K562 (cell line): Measurements from ENCODE around the gene RGS3. TPM values are rescaled to one million over a fixed set of nuclear protein-coding genes. Genes with fewer than 3 reads are reported as not detected.
A peak's percentile ranks its signal among the peaks of the same experiment; 100 is the strongest.

ENCODE experiments used
- ATAC-seq: fragments of 200-7000 bp; cut with Tn5 transposase; 3 replicates; pipeline ENCODE4 v1.9.1; 2020; ENCODE audit warnings: moderate library complexity
- BruUV-seq: library from RNA; stranded (reverse); fragments of 400-500 nt; replicated peaks from 2 replicates; lab custom pipeline; 2021; lab: Mats Ljungman, UMichigan
- CTCF ChIA-PET: fragments of 300-600 bp; formaldehyde crosslinking; extraction: SDS; loops from one replicate; lab custom pipeline; 2021; ENCODE audit warnings: low intra/inter-chr PET ratio; lab: Yijun Ruan, JAX
- POLR2A ChIA-PET: fragments of 300-600, 350-650 bp; sonication (Branson Sonifier 250); formaldehyde crosslinking; extraction: SDS; loops from one replicate; lab custom pipeline; 2021; ENCODE audit warnings: antibody characterized with exemption, inconsistent platforms; lab: Yijun Ruan, JAX
- DNase-seq, 4 experiments: peaks; one replicate each; pipeline versions ENCODE4 v3.0.0 to v3.0.0-alpha.2; 2011 to 2018; ENCODE audit warnings: low spot score in 3 of 4, mixed read lengths in 3 of 4; ENCODE audit errors: extremely low read depth in 1 of 4
- FAIRE-seq: peaks from 2 replicates; lab custom pipeline; 2011; peaks lifted over from hg19 to GRCh38; lab: Jason Lieb, UNC
- H2AFZ ChIP-seq: 2 replicates; pipeline ENCODE4 v1.6.0; 2011; ENCODE audit warnings: low read depth, low read length, control low read depth, inconsistent platforms
- H3K27ac ChIP-seq: fragments of 200-600 bp; 3 replicates; pipeline ENCODE4 v1.8.0; 2011; ENCODE audit warnings: low read depth, mild to moderate bottlenecking, control low read depth, inconsistent platforms, low read length, moderate library complexity, mixed read lengths; ENCODE audit errors: extremely low read depth
- H3K27me3 ChIP-seq, 2 experiments: fragments of 300-600 bp in 1 of 2; 2 replicates in 1 of 2; 3 replicates in 1 of 2; pipeline versions ENCODE4 v1.6.0 to v1.8.0; 2011; ENCODE audit warnings: inconsistent platforms in 2 of 2, low read length in 2 of 2, mild to moderate bottlenecking in 1 of 2, mixed read lengths in 1 of 2, moderate library complexity in 1 of 2; ENCODE audit not compliant: control insufficient read depth in 2 of 2, insufficient read depth in 2 of 2
- H3K36me3 ChIP-seq: fragments of 300-600 bp; 3 replicates; pipeline ENCODE4 v1.8.0; 2011; ENCODE audit warnings: mild to moderate bottlenecking, low read length, inconsistent platforms; ENCODE audit not compliant: control insufficient read depth, insufficient read depth
- H3K4me1 ChIP-seq, 2 experiments: fragments of 200-600 bp in 1 of 2; replicated peaks in 1 of 2; 2 replicates in 1 of 2; 3 replicates in 1 of 2; pipeline versions ENCODE4 v1.5.1 to v1.8.0; 2011; ENCODE audit warnings: inconsistent platforms in 2 of 2, low read length in 2 of 2, mild to moderate bottlenecking in 1 of 2, mixed read lengths in 1 of 2, moderate library complexity in 1 of 2; ENCODE audit not compliant: control insufficient read depth in 2 of 2, insufficient read depth in 2 of 2
- H3K4me2 ChIP-seq: 2 replicates; pipeline ENCODE4 v1.6.1; 2011; ENCODE audit warnings: low read length, control low read depth, inconsistent platforms, mixed read lengths; ENCODE audit not compliant: insufficient read depth
- H3K4me3 ChIP-seq: fragments of 200-600 bp; sonication (generic), shearing (Covaris generic); 2 replicates; pipeline ENCODE4 v1.5.1; 2016; ENCODE audit warnings: control low read depth, inconsistent platforms
- H3K79me2 ChIP-seq: fragments of 200-600 bp; 3 replicates; pipeline ENCODE4 v1.8.0; 2011; ENCODE audit warnings: low read length, inconsistent platforms; ENCODE audit not compliant: control insufficient read depth, insufficient read depth
- H3K9ac ChIP-seq, 2 experiments: 2 replicates each; pipeline versions ENCODE4 v1.6.0 to v1.6.1; 2011; ENCODE audit warnings: low read depth in 2 of 2, low read length in 2 of 2, control low read depth in 1 of 2, inconsistent platforms in 1 of 2, mild to moderate bottlenecking in 1 of 2, mixed read lengths in 1 of 2; ENCODE audit not compliant: insufficient read depth in 1 of 2
- H3K9me1 ChIP-seq: one replicate; pipeline ENCODE4 v1.6.0; 2011; ENCODE audit warnings: inconsistent platforms, mild to moderate bottlenecking, low read length, moderate library complexity; ENCODE audit not compliant: control insufficient read depth, insufficient read depth
- H3K9me3 ChIP-seq: replicated peaks from 2 replicates; pipeline ENCODE4 v1.5.1; 2011; ENCODE audit warnings: low read depth, low read length, inconsistent platforms; ENCODE audit not compliant: control insufficient read depth, insufficient read depth
- H4K20me1 ChIP-seq: replicated peaks from 2 replicates; pipeline ENCODE4 v1.6.1; 2011; ENCODE audit warnings: low read length, inconsistent platforms, mixed read lengths; ENCODE audit not compliant: control insufficient read depth, insufficient read depth
- CBFA2T3 ChIP-seq: fragments of 450-650 bp; IDR thresholded peaks from 2 replicates; pipeline ENCODE4 v1.6.1; 2017
- DIDO1 ChIP-seq: fragments of 450-650 bp; IDR thresholded peaks from 2 replicates; pipeline ENCODE4 v1.6.1; 2016; ENCODE audit warnings: low read depth, missing biosample characterization, missing genetic modification characterization
- E4F1 ChIP-seq: fragments of 250-450 bp; sonication (Bioruptor Pico); IDR thresholded peaks from 2 replicates; pipeline ENCODE4 v1.5.0; 2021; ENCODE audit warnings: mild to moderate bottlenecking, borderline replicate concordance
- NR2C2 ChIP-seq, 2 experiments: fragments of 200-800 bp in 1 of 2; sonication (Bioruptor generic) in 1 of 2; sonication (generic) in 1 of 2; formaldehyde crosslinking in 1 of 2; IDR thresholded peaks; 2 replicates each; pipeline versions ENCODE4 v1.6.1 to v1.8.0; 2016 to 2022; ENCODE audit warnings: mild to moderate bottlenecking in 1 of 2, missing compliant biosample characterization in 1 of 2, missing genetic modification characterization in 1 of 2, missing genetic modification reagents in 1 of 2
- PHF20 ChIP-seq: fragments of 450-650 bp; IDR thresholded peaks from 2 replicates; pipeline ENCODE4 v1.6.1; 2018; ENCODE audit not compliant: partially characterized antibody
- PHF21A ChIP-seq: fragments of 450-650 bp; IDR thresholded peaks from 2 replicates; pipeline ENCODE4 v1.6.1; 2017; ENCODE audit warnings: low read depth, borderline replicate concordance
- REST ChIP-seq, 2 experiments: fragments of 450-650 bp; formaldehyde crosslinking in 1 of 2; IDR thresholded peaks; 2 replicates each; pipeline versions ENCODE4 v1.4.0 to v1.6.1; 2014 to 2020; ENCODE audit warnings: mild to moderate bottlenecking in 2 of 2, borderline replicate concordance in 1 of 2, low read depth in 1 of 2
- SPI1 ChIP-seq: IDR thresholded peaks from 2 replicates; pipeline ENCODE4 v1.6.1; 2011; ENCODE audit warnings: low read depth, low read length, control low read depth, borderline replicate concordance
- SRSF9 ChIP-seq: fragments of 200-400 bp; formaldehyde crosslinking; IDR thresholded peaks from 2 replicates; pipeline ENCODE4 v1.6.1; 2017; ENCODE audit warnings: low read depth, low read length, borderline replicate concordance
- ZBTB7A ChIP-seq: IDR thresholded peaks from 2 replicates; pipeline ENCODE4 v1.6.1; 2011; ENCODE audit warnings: low read depth, mild to moderate bottlenecking, low read length, moderate library complexity, borderline replicate concordance; ENCODE audit not compliant: control insufficient read depth
- WGBS: fragments of 100-300 bp; shearing (Covaris generic); methylation state at CpG from one replicate; pipeline ENCODE4 v1.1.6; 2016; ENCODE audit warnings: low coverage, mixed read lengths; ENCODE audit not compliant: insufficient coverage; ENCODE audit errors: missing lambda C conversion rate; 5-methylcytosine and 5-hydroxymethylcytosine counted together
- in situ Hi-C: fragments of 300-500 bp; cut with MboI; formaldehyde crosslinking; loops from 4 replicates; pipeline ENCODE4 v1.15.0; 2018; ENCODE audit warnings: inconsistent platforms, mixed read lengths
- intact Hi-C: fragments of 100-400 bp; cut with micrococcal nuclease; formaldehyde crosslinking; loops from 2 replicates; pipeline ENCODE4 v1.14.2; 2022
- polyA plus RNA-seq, 8 experiments: library from polyadenylated mRNA; depleted of rRNA in 4 of 8; stranded (reverse) in 5 of 8; unstranded in 3 of 8; fragments of >200 nt; fragmentation: Nextera tagmentation in 2 of 8; fragmentation: Illumina TruSeq in 1 of 8; extraction: Ambion mirVana in 2 of 8; extraction: Trizol in 1 of 8; gene quantifications; 2 replicates each; pipeline versions ENCODE4 v1.2.1 to v1.2.3, GENCODE V29; 2011 to 2014; ENCODE audit warnings: inconsistent platforms in 1 of 8, missing spikeins in 1 of 8
- total RNA-seq, 7 experiments: library from RNA; depleted of rRNA in 6 of 7; stranded (reverse); fragments of >200 nt in 6 of 7; fragmentation: Illumina TruSeq in 2 of 7; extraction: Trizol in 2 of 7; gene quantifications; 2 replicates each; pipeline versions ENCODE4 v1.2.1 to v1.2.3, GENCODE V29; 2011 to 2021; ENCODE audit warnings: low replicate concordance in 1 of 7

Gene RGS3
- total and polyA plus RNA-seq, 9 of the 15 experiments (the other 6 are each of a cell fraction or from before 2014, with no cell fraction given), result 0.08 to 2.9 (median 0.95) TPM

- Histone ChIP-seq H3K9me1 (no peaks in the 10 kb centered on the region), H3K27me3 (peaks cover 0 to 36% of the 10 kb centered on the region in 2 experiments; a peak in 3 of 5 replicates), H3K36me3 (no peaks in the 10 kb centered on the region), H2AFZ (no peak overlapping the region), H3K9me3 (no peaks in the 10 kb centered on the region), H3K4me2 (peak overlapping the region; percentile 64), H3K4me3 (peak overlapping the region; percentile 37; the same call in 1 of the 2 replicates), H4K20me1 (no peaks in the 10 kb centered on the region), H3K4me1 (peaks cover 11% of the 10 kb centered on the region in 2 experiments), H3K27ac (no peak overlapping the region; the same call in 2 of the 3 replicates), H3K79me2 (no peaks in the 10 kb centered on the region), H3K9ac (peak overlapping the region; percentile 46 to 50; a peak in 2 of 4 replicates)
- FAIRE-seq, result no peak
- DNase-seq, result no peak
- intact Hi-C loops, result no loop called here
- WGBS, result 17% methylated on average over 8 of the region's 8 CpGs
- no TSS peak for BruUV-seq
- in situ Hi-C loops, result no loop called here
- ATAC-seq, result no peak
- ChIA-PET CTCF (no interaction called here), POLR2A (interaction anchor here (0.5 to 2.2 kb wide), 6 partner anchors 11 to 111 kb away, joined by 3 to 8 read pairs (median 4); no protein-coding TSS in a partner anchor)
- TF ChIP-seq DIDO1 (no peak), E4F1 (no peak), NR2C2 (CRISPR knock-in tag; IDR thresholded peaks at IDR 0.05) (no peak), NR2C2 (tag; IDR thresholded peaks at IDR 0.05) (0 out of 2 replicates have a peak, but pooled peaks have one; percentile 49), SPI1 (no peak), PHF21A (0 out of 2 replicates have a peak, but pooled peaks have one; percentile 21), REST (IDR thresholded peaks at IDR 0.05; ENCODE audit: borderline replicate concordance) (no peak), REST (CRISPR knock-in tag; IDR thresholded peaks at IDR 0.05; ENCODE audit: low read depth) (no peak), ZBTB7A (no peak), PHF20 (no peak), SRSF9 (no peak), CBFA2T3 (no peak)
These were observed 102.6 kb downstream of the RGS3 start for GRCh38 chr9:113566016-113566711.
